H1 (cell line): ENCODE measurements around the gene RTN4. TPM values are rescaled to one million over a fixed set of nuclear protein-coding genes. Genes with fewer than 3 reads are reported as not detected.

Experiments used
- CTCF ChIA-PET: fragments of 300-600 bp; sonication (Branson Sonifier 250); formaldehyde crosslinking; loops from one replicate; lab custom pipeline; 2021; ENCODE audit not compliant: partially characterized antibody; lab: Charles Lee
- POLR2A ChIA-PET: fragments of 300-600 bp; sonication (Branson Sonifier 250); formaldehyde crosslinking; loops from one replicate; lab custom pipeline; 2021; ENCODE audit warnings: inconsistent platforms; ENCODE audit not compliant: partially characterized antibody; lab: Charles Lee
- DNase-seq, 2 experiments: peaks; one replicate each; pipeline versions ENCODE4 v3.0.0 to v3.0.0-alpha.2; 2010 to 2022; ENCODE audit warnings: low spot score in 2 of 2, low read depth in 1 of 2, mixed read lengths in 1 of 2
- FAIRE-seq: peaks from 2 replicates; lab custom pipeline; 2011; peaks lifted over from hg19 to GRCh38; lab: Jason Lieb, UNC
- H2AFZ ChIP-seq: 2 replicates; pipeline ENCODE4 v1.8.1; 2012; ENCODE audit warnings: low read length, inconsistent platforms
- H2AK5ac ChIP-seq: 2 replicates; pipeline ENCODE4 v1.6.1; 2013; ENCODE audit warnings: low read depth, low read length
- H2BK120ac ChIP-seq: replicated peaks from 2 replicates; pipeline ENCODE3; 2013; ENCODE audit warnings: low read depth, low read length, inconsistent platforms
- H2BK12ac ChIP-seq: 2 replicates; pipeline ENCODE4 v1.6.1; 2013; ENCODE audit warnings: low read depth, low read length
- H2BK15ac ChIP-seq: 2 replicates; pipeline ENCODE4 v1.6.1; 2013; ENCODE audit warnings: low read length
- H2BK20ac ChIP-seq: 2 replicates; pipeline ENCODE4 v1.6.1; 2013; ENCODE audit warnings: low read length
- H2BK5ac ChIP-seq: 2 replicates; pipeline ENCODE4 v1.6.1; 2013; ENCODE audit warnings: low read depth, low read length
- H3K14ac ChIP-seq: 2 replicates; pipeline ENCODE4 v1.6.1; 2013; ENCODE audit warnings: inconsistent platforms; ENCODE audit not compliant: insufficient read length
- H3K18ac ChIP-seq: 2 replicates; pipeline ENCODE4 v1.6.1; 2013; ENCODE audit warnings: low read length; ENCODE audit errors: extremely low read depth
- H3K23ac ChIP-seq: 2 replicates; pipeline ENCODE4 v1.6.1; 2013; ENCODE audit warnings: inconsistent platforms; ENCODE audit not compliant: insufficient read length
- H3K23me2 ChIP-seq: 2 replicates; pipeline ENCODE4 v1.6.1; 2013; ENCODE audit warnings: low read depth, low read length
- H3K27ac ChIP-seq: 2 replicates; pipeline ENCODE4 v1.6.1; 2011; ENCODE audit warnings: low read depth, low read length, inconsistent platforms
- H3K27me3 ChIP-seq, 4 experiments: replicated peaks in 1 of 4; 1 replicate in 1 of 4; 2 replicates in 3 of 4; pipeline versions ENCODE4 v1.6.1 to v1.8.1; 2011 to 2013; ENCODE audit warnings: low read length in 3 of 4, mild to moderate bottlenecking in 3 of 4, inconsistent platforms in 2 of 4, mixed read lengths in 2 of 4, moderate library complexity in 1 of 4; ENCODE audit not compliant: control insufficient read depth in 3 of 4, insufficient read depth in 3 of 4; ENCODE audit errors: extremely low read depth in 1 of 4
- H3K36me3 ChIP-seq, 4 experiments: 2 replicates each; pipeline versions ENCODE4 v1.6.1 to v1.8.1; 2011 to 2013; ENCODE audit warnings: mild to moderate bottlenecking in 4 of 4, low read length in 3 of 4, moderate library complexity in 2 of 4, control low read depth in 1 of 4, inconsistent platforms in 1 of 4; ENCODE audit not compliant: insufficient read depth in 4 of 4, control insufficient read depth in 2 of 4
- H3K4ac ChIP-seq: replicated peaks from 2 replicates; pipeline ENCODE3; 2013; ENCODE audit warnings: low read length, low read depth, mixed read lengths, inconsistent platforms; ENCODE audit not compliant: insufficient read length
- H3K4me1 ChIP-seq, 4 experiments: replicated peaks in 1 of 4; 1 replicate in 1 of 4; 2 replicates in 3 of 4; pipeline versions ENCODE4 v1.6.1 to v1.8.1; 2011 to 2013; ENCODE audit warnings: low read length in 3 of 4, inconsistent platforms in 2 of 4, mixed read lengths in 1 of 4; ENCODE audit not compliant: insufficient read depth in 4 of 4, control insufficient read depth in 3 of 4
- H3K4me2 ChIP-seq, 2 experiments: 2 replicates each; pipeline versions ENCODE4 v1.6.1 to v1.8.1; 2011 to 2013; ENCODE audit warnings: low read depth in 2 of 2, low read length in 2 of 2, control low read depth in 1 of 2, inconsistent platforms in 1 of 2, mild to moderate bottlenecking in 1 of 2; ENCODE audit not compliant: insufficient read depth in 1 of 2
- H3K4me3 ChIP-seq, 4 experiments: fragments of 200-600, 300-600 bp in 1 of 4; sonication (generic), shearing (Covaris generic), sonication (Bioruptor Twin) in 1 of 4; 2 replicates each; pipeline versions ENCODE4 v1.5.1 to v1.8.1; 2011 to 2016; ENCODE audit warnings: low read length in 4 of 4, low read depth in 3 of 4, control low read depth in 2 of 4, inconsistent platforms in 2 of 4, mild to moderate bottlenecking in 2 of 4, mixed read lengths in 1 of 4, moderate library complexity in 1 of 4; ENCODE audit not compliant: insufficient read depth in 2 of 4; ENCODE audit errors: extremely low read depth in 1 of 4
- H3K56ac ChIP-seq: replicated peaks from 2 replicates; pipeline ENCODE3; 2013; ENCODE audit warnings: low read depth, mild to moderate bottlenecking, mixed read lengths, low read length, inconsistent platforms; ENCODE audit not compliant: insufficient read length
- H3K79me1 ChIP-seq: 2 replicates; pipeline ENCODE4 v1.6.1; 2013; ENCODE audit warnings: low read depth, low read length, control low read depth
- H3K79me2 ChIP-seq, 2 experiments: 2 replicates each; pipeline versions ENCODE4 v1.6.1 to v1.8.1; 2012 to 2013; ENCODE audit warnings: low read length in 2 of 2, mild to moderate bottlenecking in 2 of 2, inconsistent platforms in 1 of 2; ENCODE audit not compliant: insufficient read depth in 2 of 2, control insufficient read depth in 1 of 2
- H3K9ac ChIP-seq, 4 experiments: replicated peaks in 1 of 4; 1 replicate in 1 of 4; 2 replicates in 3 of 4; pipeline versions ENCODE4 v1.6.1 to v1.8.1; 2011 to 2013; ENCODE audit warnings: low read depth in 3 of 4, low read length in 3 of 4, control low read depth in 2 of 4, mild to moderate bottlenecking in 2 of 4, moderate library complexity in 2 of 4, inconsistent platforms in 1 of 4; ENCODE audit errors: extremely low read depth in 1 of 4
- H3K9me3 ChIP-seq, 2 experiments: 2 replicates each; pipeline versions ENCODE4 v1.6.1 to v1.8.1; 2012 to 2013; ENCODE audit warnings: mild to moderate bottlenecking in 2 of 2, moderate library complexity in 2 of 2, control low read depth in 1 of 2, inconsistent platforms in 1 of 2, low read depth in 1 of 2, low read length in 1 of 2, mixed read lengths in 1 of 2; ENCODE audit not compliant: insufficient read depth in 2 of 2
- H4K20me1 ChIP-seq, 2 experiments: replicated peaks in 1 of 2; 2 replicates each; pipeline versions ENCODE3 to v1.8.1; 2011 to 2013; ENCODE audit warnings: inconsistent platforms in 2 of 2, low read length in 2 of 2, mild to moderate bottlenecking in 1 of 2; ENCODE audit not compliant: insufficient read depth in 2 of 2, control insufficient read depth in 1 of 2
- H4K5ac ChIP-seq: 2 replicates; pipeline ENCODE4 v1.6.1; 2013; ENCODE audit warnings: low read length, low read depth, mixed read lengths, inconsistent platforms; ENCODE audit not compliant: insufficient read length
- H4K8ac ChIP-seq: 2 replicates; pipeline ENCODE4 v1.8.0; 2013; ENCODE audit warnings: mild to moderate bottlenecking, moderate library complexity, low read length, inconsistent platforms; ENCODE audit not compliant: insufficient read depth; ENCODE audit errors: extremely low read depth
- H4K91ac ChIP-seq: replicated peaks from 2 replicates; pipeline ENCODE3; 2013; ENCODE audit warnings: low read length, mixed read lengths, inconsistent platforms; ENCODE audit not compliant: insufficient read length
- ATF3 ChIP-seq: IDR thresholded peaks from 2 replicates; pipeline ENCODE4 v1.6.1; 2011; ENCODE audit warnings: low read depth, mild to moderate bottlenecking, low read length; ENCODE audit not compliant: insufficient read depth
- EP300 ChIP-seq, 2 experiments: IDR thresholded peaks; 1 replicate in 1 of 2; 2 replicates in 1 of 2; pipeline ENCODE4 v1.6.1; 2011 to 2012; ENCODE audit warnings: low read depth in 2 of 2, low read length in 2 of 2, mild to moderate bottlenecking in 2 of 2, borderline replicate concordance in 1 of 2, inconsistent platforms in 1 of 2, moderate library complexity in 1 of 2
- EZH2 ChIP-seq: fragments of 200-600 bp; sonication (generic); IDR thresholded peaks from 2 replicates; pipeline ENCODE4 v1.7.1; 2012; ENCODE audit warnings: low read depth, mild to moderate bottlenecking, moderate library complexity, low read length, inconsistent platforms; ENCODE audit not compliant: severe bottlenecking
- HDAC6 ChIP-seq: IDR thresholded peaks from one replicate; pipeline ENCODE4 v1.7.1; 2012; ENCODE audit warnings: low read depth, mild to moderate bottlenecking, inconsistent platforms, low read length, moderate library complexity
- JUND ChIP-seq: IDR thresholded peaks from 2 replicates; pipeline ENCODE4 v1.6.1; 2011; ENCODE audit warnings: mild to moderate bottlenecking, improper control_type of control experiment, low read length
- KDM1A ChIP-seq: fragments of 200-600, 300-600 bp; sonication (generic); IDR thresholded peaks from 2 replicates; pipeline ENCODE4 v1.7.1; 2016; ENCODE audit warnings: mild to moderate bottlenecking, low read length, borderline replicate concordance
- NRF1 ChIP-seq: IDR thresholded peaks from 2 replicates; pipeline ENCODE4 v1.6.1; 2011; ENCODE audit warnings: mild to moderate bottlenecking, low read depth, low read length, improper control_type of control experiment
- POLR2AphosphoS5 ChIP-seq: IDR thresholded peaks from 2 replicates; pipeline ENCODE4 v1.6.1; 2011; ENCODE audit warnings: low read depth, low read length
- RNF2 ChIP-seq: fragments of 200-900, 300-1000 bp; sonication (generic); IDR thresholded peaks from 2 replicates; pipeline ENCODE4 v1.7.1; 2016; ENCODE audit warnings: borderline replicate concordance, low read depth, mild to moderate bottlenecking, antibody characterized with exemption, low read length; ENCODE audit not compliant: poor library complexity, severe bottlenecking; ENCODE audit errors: missing control alignments
- SAP30 ChIP-seq: fragments of 300-600 bp; sonication (generic); IDR thresholded peaks from 2 replicates; pipeline ENCODE4 v1.7.1; 2012; ENCODE audit warnings: low read length, moderate library complexity, mild to moderate bottlenecking, inconsistent platforms; ENCODE audit not compliant: insufficient read depth, insufficient replicate concordance
- SP2 ChIP-seq: IDR thresholded peaks from 2 replicates; pipeline ENCODE4 v1.6.1; 2012; ENCODE audit warnings: mild to moderate bottlenecking, low read length, inconsistent platforms
- TCF12 ChIP-seq: IDR thresholded peaks from 2 replicates; pipeline ENCODE4 v1.6.1; 2011; ENCODE audit warnings: low read depth, mild to moderate bottlenecking, low read length
- ZNF274 ChIP-seq: IDR thresholded peaks from 2 replicates; pipeline ENCODE4 v1.7.0; 2012; ENCODE audit warnings: low read length, borderline replicate concordance; ENCODE audit errors: extremely low read depth
- WGBS, 2 experiments: shearing (Covaris generic) in 1 of 2; methylation state at CpG; one replicate each; pipeline versions ENCODE4 v1.1.6 to v1.1.7; 2013 to 2015; ENCODE audit warnings: low lambda C conversion rate in 2 of 2, mixed read lengths in 2 of 2, inconsistent platforms in 1 of 2, low coverage in 1 of 2, missing lambda C conversion rate in 1 of 2; ENCODE audit not compliant: insufficient replicate concordance in 2 of 2, insufficient coverage in 1 of 2, insufficient read length in 1 of 2; ENCODE audit errors: extremely low coverage in 1 of 2, missing lambda C conversion rate in 1 of 2; 5-methylcytosine and 5-hydroxymethylcytosine counted together
- polyA plus RNA-seq, 7 experiments: library from polyadenylated mRNA; depleted of rRNA in 3 of 7; stranded (reverse) in 5 of 7; unstranded in 2 of 7; fragments of >200 nt in 5 of 7; fragments of 200-250 nt in 2 of 7; gene quantifications; 1 replicate in 5 of 7; 2 replicates in 1 of 7; 4 replicates in 1 of 7; pipeline versions ENCODE4 v1.2.1 to v1.2.3, GENCODE V29; 2011 to 2013; ENCODE audit warnings: missing spikeins in 2 of 7, mixed read lengths in 2 of 7
- total RNA-seq: library from RNA; stranded (reverse); fragmentation: NEBNext Ultra II Directional; extraction: Animal tissue kit (Norgen Biotek cat#: 25700); gene quantifications from 2 replicates; pipeline ENCODE4 v1.2.1, GENCODE V29; 2021

RTN4 gene
- total and polyA plus RNA-seq, 2 of the 8 experiments (the other 6 are each of a cell fraction or from before 2014, with no cell fraction given): 179 to 242 TPM

- H2BK120ac ChIP-seq: no peak overlapping the region
- H3K4ac ChIP-seq: no peak overlapping the region
- CTCF ChIA-PET: interaction anchor here (1.5 kb wide), 1 partner anchor 12 kb away, joined by 5 read pairs; no protein-coding TSS in a partner anchor
- H3K14ac ChIP-seq: no peak overlapping the region
- H4K8ac ChIP-seq: no peak overlapping the region
- DNase-seq (no peak), FAIRE-seq (no peak)
- no peak overlapping the region for H2AFZ ChIP-seq
- POLR2A ChIA-PET: interaction anchor here (1.1 kb wide), 1 partner anchor 15 kb away, joined by 3 read pairs; no protein-coding TSS in a partner anchor
- 89% methylated on average over 3 of the region's 3 CpGs; no CpG with 5 or more reads in 1 of the 2 experiments for WGBS, 2 experiments
- H2BK15ac ChIP-seq: no peak overlapping the region
- no peak overlapping the region for H3K18ac ChIP-seq
- no peak overlapping the region for H2BK12ac ChIP-seq
- H3K9ac ChIP-seq: no peak overlapping the region
- H3K4me3 ChIP-seq: no peak overlapping the region
- no peak overlapping the region for H2BK5ac ChIP-seq
- H3K79me2 ChIP-seq: peaks cover 34 to 100% of the 10 kb centered on the region in 2 experiments
- no peak overlapping the region for H4K5ac ChIP-seq
- no peak overlapping the region for H4K91ac ChIP-seq
- H3K56ac ChIP-seq: no peak overlapping the region
- peaks cover 20 to 32% of the 10 kb centered on the region in 2 experiments for H4K20me1 ChIP-seq
- H2AK5ac ChIP-seq: no peak overlapping the region
- H3K23ac ChIP-seq: no peak overlapping the region
- H3K79me1 ChIP-seq: no peaks in the 10 kb centered on the region
- peaks cover 0 to 22% (median 14%) of the 10 kb centered on the region in 4 experiments for H3K4me1 ChIP-seq
- H3K23me2 ChIP-seq: no peaks in the 10 kb centered on the region
- no peak overlapping the region for H3K4me2 ChIP-seq
- no peak overlapping the region for H2BK20ac ChIP-seq
- no peaks in the 10 kb centered on the region for H3K27me3 ChIP-seq
- H3K9me3 ChIP-seq: no peaks in the 10 kb centered on the region
- H3K27ac ChIP-seq: no peak overlapping the region
- no peaks in the 10 kb centered on the region; a peak in 1 of 8 replicates for H3K36me3 ChIP-seq
- TF ChIP-seq HDAC6 (no peak), ZNF274 (no peak), JUND (no peak), SP2 (no peak), EP300 (IDR thresholded peaks at IDR 0.05; ENCODE audit: borderline replicate concordance in 1 of 2, low read depth in 2 of 2, low read length in 2 of 2) (no peak), EZH2 (no peak), KDM1A (no peak), ATF3 (no peak), NRF1 (no peak), POLR2AphosphoS5 (no peak), SAP30 (no peak), RNF2 (no peak), TCF12 (no peak)
Observed at GRCh38 chr2:55030766-55031165, 19.5 kb downstream of the RTN4 start.
